PFSK-1 (cell line): Measurements from ENCODE around the gene APOBEC2.

Source experiments
- FOXP2 ChIP-seq: optimal IDR thresholded peaks from 2 replicates; pipeline ENCODE3; 2011; ENCODE audit warnings: borderline replicate concordance, control low read depth, inconsistent platforms; ENCODE audit not compliant: insufficient read depth; ENCODE audit errors: extremely low read length, extremely low read depth
- POLR2AphosphoS5 ChIP-seq: IDR thresholded peaks from 2 replicates; pipeline ENCODE4 v1.6.1; 2012; ENCODE audit warnings: low read depth, mild to moderate bottlenecking, control low read depth, low read length, moderate library complexity
- REST ChIP-seq, 2 experiments: IDR thresholded peaks; 2 replicates each; pipeline versions ENCODE4 v1.6.1 to v1.8.0; 2011 to 2012; ENCODE audit warnings: low read depth in 2 of 2, low read length in 2 of 2, control low read depth in 1 of 2, inconsistent platforms in 1 of 2, mild to moderate bottlenecking in 1 of 2, moderate library complexity in 1 of 2; ENCODE audit not compliant: insufficient read depth in 1 of 2
- SIN3A ChIP-seq: IDR thresholded peaks from 2 replicates; pipeline ENCODE4 v1.6.1; 2012; ENCODE audit warnings: mild to moderate bottlenecking, low read length, moderate library complexity, borderline replicate concordance; ENCODE audit not compliant: insufficient read depth
- TAF1 ChIP-seq: IDR thresholded peaks from 2 replicates; pipeline ENCODE4 v1.6.1; 2012; ENCODE audit warnings: low read length, control low read depth, borderline replicate concordance; ENCODE audit not compliant: insufficient read depth

- TF ChIP-seq TAF1 (no peak), POLR2AphosphoS5 (no peak), SIN3A (no peak), REST (IDR thresholded peaks at IDR 0.05; ENCODE audit: insufficient read depth in 1 of 2, low read depth in 2 of 2, low read length in 2 of 2) (no peak), FOXP2 (no peak)
These were observed 35.3 kb upstream of the APOBEC2 start for GRCh38 chr6:41017663-41018062.
